Muscle of leg (tissue), 11 donors: ENCODE data around the gene SPOCK3. TPM values are rescaled to one million over a fixed set of nuclear protein-coding genes. Genes with fewer than 3 reads are reported as not detected.

Source experiments
- DNase-seq: peaks from one replicate; pipeline ENCODE4 v3.0.0; 2013
- H3K27ac ChIP-seq: one replicate; pipeline ENCODE4 v1.5.1; 2013; ENCODE audit warnings: mild to moderate bottlenecking, low read length, control low read depth
- H3K27me3 ChIP-seq: one replicate; pipeline ENCODE4 v1.6.1; 2013; ENCODE audit warnings: low read length; ENCODE audit not compliant: control insufficient read depth, insufficient read depth
- H3K36me3 ChIP-seq: one replicate; pipeline ENCODE4 v1.6.1; 2013; ENCODE audit warnings: low read length; ENCODE audit not compliant: control insufficient read depth, insufficient read depth
- H3K4me1 ChIP-seq: one replicate; pipeline ENCODE4 v1.6.1; 2013; ENCODE audit warnings: low read length; ENCODE audit not compliant: control insufficient read depth, insufficient read depth
- H3K4me3 ChIP-seq: one replicate; pipeline ENCODE4 v1.5.1; 2013; ENCODE audit warnings: low read length, control low read depth
- H3K9me3 ChIP-seq: replicated peaks from 2 replicates; pipeline ENCODE4 v1.6.1; 2013; ENCODE audit warnings: low read depth, low read length; ENCODE audit not compliant: control insufficient read depth
- WGBS: methylation state at CpG from one replicate; pipeline ENCODE4 v1.1.5; 2013; ENCODE audit warnings: missing lambda C conversion rate; ENCODE audit not compliant: insufficient coverage; 5-methylcytosine and 5-hydroxymethylcytosine counted together
- polyA plus RNA-seq, 8 donors: library from polyadenylated mRNA; unstranded; fragments of 120-200 nt; gene quantifications; one replicate each; pipeline versions ENCODE4 v1.2.1 to v1.2.3, GENCODE V29; 2013; ENCODE audit warnings: inconsistent platforms in 1 of 8, low replicate concordance in 1 of 8; ENCODE audit not compliant: insufficient read length in 8 of 8, insufficient read depth in 1 of 8
- total RNA-seq: library from RNA; stranded (reverse); fragments of 120-200 nt; gene quantifications from one replicate; pipeline ENCODE4 v1.2.4, GENCODE V29; 2013

Gene SPOCK3
- total and polyA plus RNA-seq, 9 donors: 0.69 to 1.8 (median 1.1) TPM

DNA sequence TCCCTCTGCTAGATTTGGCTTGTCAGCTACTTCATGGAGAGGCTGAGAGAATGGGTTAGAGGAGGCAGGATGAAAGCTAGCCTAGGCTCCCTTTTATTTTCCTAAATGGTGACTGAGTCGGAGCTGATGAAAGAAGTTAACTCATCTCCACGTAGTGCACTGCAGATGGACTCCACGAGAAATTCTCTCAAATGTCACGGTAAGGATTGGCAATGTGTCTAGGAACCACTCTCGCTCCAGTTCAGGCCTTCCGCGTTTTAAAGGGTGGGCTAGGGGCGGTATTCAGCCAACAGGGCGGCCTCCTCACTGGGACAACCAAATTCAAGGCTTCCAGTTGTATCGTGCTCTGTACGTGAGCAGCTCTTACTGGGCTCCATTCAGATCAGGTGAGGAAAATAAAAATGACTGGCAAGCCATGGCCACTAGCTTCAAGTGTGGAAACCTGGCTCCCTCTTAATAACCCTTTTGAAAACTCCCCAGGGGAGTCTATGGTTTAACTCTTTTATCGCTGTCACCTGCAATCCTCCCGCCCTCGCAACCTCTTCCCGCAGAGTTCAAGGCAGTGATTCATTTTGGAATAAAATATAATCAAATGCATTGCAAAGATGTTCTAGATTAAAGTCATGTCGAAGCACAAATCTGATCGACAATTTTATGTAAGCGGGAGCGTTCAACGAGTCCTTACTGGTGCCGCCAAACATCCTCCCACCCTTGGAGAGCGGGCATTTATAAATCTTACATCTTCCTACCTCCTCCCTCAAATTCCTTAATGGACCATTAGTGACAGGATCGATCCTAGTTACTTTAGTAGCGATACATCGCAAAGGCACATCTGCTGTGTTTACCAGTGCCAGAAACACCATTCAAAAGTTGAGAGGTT lies 1.2 kb downstream of the SPOCK3 start:
- 27% methylated on average over 9 of the region's 25 CpGs for WGBS
- no peaks in the 10 kb centered on the region for H3K9me3 ChIP-seq
- H3K36me3 ChIP-seq: no peaks in the 10 kb centered on the region
- H3K4me1 ChIP-seq: peaks cover 12% of the 10 kb centered on the region
- H3K27me3 ChIP-seq: peaks cover 20% of the 10 kb centered on the region
- peak overlapping the region; percentile 49 for H3K4me3 ChIP-seq
- H3K27ac ChIP-seq: no peak overlapping the region
- no peak for DNase-seq

DNA sequence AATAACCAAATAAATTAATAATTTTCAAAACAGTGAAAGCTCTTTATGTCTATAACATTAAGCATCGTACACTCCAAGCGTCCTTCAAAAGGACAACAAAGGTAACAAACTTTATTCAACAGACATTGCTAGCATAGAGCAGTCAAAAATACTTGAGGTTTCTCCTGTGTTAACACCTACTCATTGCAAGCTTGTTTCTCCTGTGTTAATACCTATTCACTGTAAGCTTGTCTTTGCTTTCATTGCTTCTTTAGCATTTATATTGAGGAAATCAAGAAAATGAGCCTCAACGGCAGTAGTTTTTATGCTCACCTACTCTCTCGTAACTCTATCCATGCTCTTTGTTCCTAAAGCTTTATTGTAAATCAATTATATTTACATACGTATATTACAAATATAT lies 3.5 kb downstream of the SPOCK3 start:
- H3K9me3 ChIP-seq: no peaks in the 10 kb centered on the region
- peaks cover 20% of the 10 kb centered on the region for H3K27me3 ChIP-seq
- no peak for DNase-seq
- no peak overlapping the region for H3K27ac ChIP-seq
- H3K36me3 ChIP-seq: no peaks in the 10 kb centered on the region
- peaks cover 12% of the 10 kb centered on the region for H3K4me1 ChIP-seq
- no peak overlapping the region for H3K4me3 ChIP-seq
- 100% methylated on average over 2 of the region's 5 CpGs for WGBS

DNA sequence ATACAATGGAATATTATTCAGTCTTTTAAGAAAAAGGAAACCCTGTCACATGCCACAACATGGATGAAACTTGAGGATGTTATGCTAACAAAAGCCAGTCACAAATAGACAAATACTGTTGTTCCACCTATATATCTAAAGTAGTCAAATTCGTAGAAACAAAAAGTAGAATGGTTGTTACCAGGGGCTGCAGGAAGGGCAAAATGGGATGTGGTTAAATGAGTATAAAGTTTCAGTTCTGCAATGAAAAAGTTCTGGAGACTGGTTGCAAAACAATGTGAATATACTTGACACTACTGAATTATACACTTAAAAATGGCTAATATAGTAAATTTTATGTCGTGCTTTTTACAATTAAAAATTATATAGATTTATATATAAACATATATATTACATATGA lies 12.2 kb downstream of the SPOCK3 start:
- DNase-seq: peak; percentile 39
- Histone ChIP-seq H3K4me3 (no peak overlapping the region), H3K27me3 (no peaks in the 10 kb centered on the region), H3K9me3 (no peaks in the 10 kb centered on the region), H3K36me3 (no peaks in the 10 kb centered on the region), H3K4me1 (no peaks in the 10 kb centered on the region), H3K27ac (no peak overlapping the region)
- no CpG with 5 or more reads among the region's 2 CpGs for WGBS

DNA sequence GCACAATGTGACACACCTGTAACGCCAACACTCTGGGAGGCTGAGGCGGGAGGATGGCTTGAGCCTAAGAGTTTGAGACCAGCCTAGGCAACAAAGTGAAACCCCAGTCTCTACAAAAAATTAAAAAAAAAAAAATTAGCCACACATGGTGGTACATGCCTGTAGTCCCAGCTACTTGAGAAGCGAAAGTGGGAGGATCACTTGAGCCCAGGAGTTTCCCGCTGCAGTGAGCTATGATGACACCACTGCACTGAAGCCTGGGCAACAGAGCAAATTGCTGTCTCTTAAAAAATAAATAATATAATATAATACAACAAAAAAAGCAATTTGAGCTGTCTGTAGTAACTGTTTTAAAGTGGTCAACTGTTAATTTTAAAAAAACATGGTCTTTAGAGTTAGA lies 13.2 kb downstream of the SPOCK3 start:
- Histone ChIP-seq H3K4me1 (no peaks in the 10 kb centered on the region), H3K27ac (no peak overlapping the region), H3K9me3 (no peaks in the 10 kb centered on the region), H3K36me3 (no peaks in the 10 kb centered on the region), H3K4me3 (no peak overlapping the region), H3K27me3 (no peaks in the 10 kb centered on the region)
- DNase-seq: no peak
- 100% methylated on average over 1 of the region's 4 CpGs for WGBS

DNA sequence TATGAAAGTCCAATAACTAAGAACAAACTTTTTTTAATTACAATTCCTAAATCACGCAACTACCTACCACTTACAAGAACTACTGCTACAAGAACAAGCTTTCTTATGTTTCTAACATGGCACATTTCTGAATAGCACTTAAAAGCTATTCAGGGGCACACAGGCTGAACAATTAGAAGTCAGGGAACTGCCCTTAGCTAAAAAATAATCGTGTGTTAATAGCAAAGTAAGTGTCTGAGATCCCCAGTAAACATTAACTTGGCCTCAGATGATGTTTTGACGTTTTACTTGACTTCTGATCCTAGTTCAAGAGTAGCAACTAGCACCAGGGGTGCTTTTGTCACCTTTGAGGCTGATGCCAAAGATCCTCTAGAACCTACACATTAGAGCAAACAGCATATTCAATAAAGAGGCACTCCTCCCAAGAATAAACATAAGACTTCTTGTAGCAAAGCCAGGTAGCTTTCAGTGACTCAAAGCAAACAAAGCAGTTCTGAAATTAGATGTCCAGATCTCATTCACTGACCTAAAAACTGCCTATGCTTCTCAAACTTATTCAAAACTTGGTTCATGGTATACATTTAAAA lies 16.2 kb downstream of the SPOCK3 start:
- Histone ChIP-seq H3K36me3 (no peaks in the 10 kb centered on the region), H3K27ac (no peak overlapping the region), H3K4me3 (no peak overlapping the region), H3K4me1 (no peaks in the 10 kb centered on the region), H3K9me3 (no peaks in the 10 kb centered on the region), H3K27me3 (no peaks in the 10 kb centered on the region)
- 57% methylated on average over 1 of the region's 3 CpGs for WGBS
- no peak for DNase-seq

DNA sequence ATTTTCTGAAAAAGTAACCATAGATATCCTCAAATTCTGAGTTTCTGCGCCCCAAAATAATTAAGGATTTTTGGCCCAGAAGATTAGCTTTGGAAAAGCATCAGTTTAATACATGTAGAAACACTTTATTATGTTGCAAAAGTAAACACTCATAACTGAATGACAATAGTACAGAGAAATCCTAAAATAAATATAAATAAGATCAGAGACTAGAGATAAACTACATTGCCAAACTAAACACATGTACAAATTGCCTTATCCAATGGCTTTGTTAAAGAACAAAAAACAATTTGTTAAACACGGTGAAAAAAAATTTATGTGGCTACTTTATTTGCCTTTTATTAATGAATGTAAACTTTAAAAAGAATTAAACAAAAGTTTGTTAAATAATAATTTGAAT lies 17.5 kb downstream of the SPOCK3 start:
- Histone ChIP-seq H3K4me3 (no peak overlapping the region), H3K9me3 (no peaks in the 10 kb centered on the region), H3K4me1 (no peaks in the 10 kb centered on the region), H3K27ac (no peak overlapping the region), H3K27me3 (no peaks in the 10 kb centered on the region), H3K36me3 (no peaks in the 10 kb centered on the region)
- WGBS: no CpG with 5 or more reads among the region's 2 CpGs
- DNase-seq: no peak

DNA sequence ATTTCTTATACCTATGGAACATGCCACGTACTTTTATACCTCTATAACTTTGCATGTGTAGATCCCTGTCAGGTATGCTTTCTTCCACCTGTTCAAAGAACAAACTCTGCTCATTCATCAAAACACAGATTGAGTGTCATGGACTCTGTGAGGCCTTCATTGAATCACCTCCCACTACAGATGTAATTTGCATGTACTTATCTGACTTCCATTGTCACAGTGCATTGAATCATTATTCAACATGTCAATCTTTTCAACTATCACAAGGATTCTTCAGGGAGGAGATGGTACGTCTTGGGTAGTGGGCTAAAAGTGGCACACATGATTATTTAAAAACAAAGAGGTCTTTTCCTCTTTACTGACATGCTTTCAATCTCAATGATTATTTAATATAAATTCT lies 24.1 kb downstream of the SPOCK3 start:
- Histone ChIP-seq H3K9me3 (no peaks in the 10 kb centered on the region), H3K4me3 (no peak overlapping the region), H3K4me1 (no peaks in the 10 kb centered on the region), H3K27ac (no peak overlapping the region), H3K36me3 (no peaks in the 10 kb centered on the region), H3K27me3 (no peaks in the 10 kb centered on the region)
- WGBS: no CpG with 5 or more reads among the region's 2 CpGs
- DNase-seq: no peak

DNA sequence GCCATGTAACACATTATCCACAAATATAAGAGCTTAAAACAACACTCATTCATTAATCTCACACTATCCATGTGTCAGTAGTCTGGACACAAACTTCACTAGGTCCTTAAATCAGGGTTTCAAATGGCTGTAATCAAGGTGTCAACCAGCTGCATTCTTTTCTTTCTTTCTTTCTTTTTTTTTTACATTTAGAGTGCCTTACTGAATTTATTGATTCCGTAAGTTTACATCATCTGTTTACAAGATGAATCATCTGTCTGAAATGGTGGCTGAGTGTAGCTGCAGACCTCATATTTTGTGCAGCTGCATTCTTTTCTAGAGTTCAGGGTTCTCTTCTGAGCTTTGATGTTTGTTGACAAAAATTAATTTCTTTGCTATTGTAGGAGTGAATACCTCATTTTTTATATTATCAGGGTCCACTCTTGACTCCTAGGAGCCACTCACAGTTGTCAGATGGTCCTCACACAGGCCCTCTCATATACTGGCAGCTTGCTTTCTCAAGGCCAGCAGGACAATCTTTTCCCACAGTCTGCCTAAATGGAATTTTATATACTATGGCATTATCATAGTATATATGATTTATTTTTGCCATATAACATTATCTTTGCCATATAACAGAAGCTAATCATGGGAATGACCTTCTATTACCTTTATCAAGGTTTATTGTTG lies 37.8 kb downstream of the SPOCK3 start:
- Histone ChIP-seq H3K9me3 (no peaks in the 10 kb centered on the region), H3K4me3 (no peak overlapping the region), H3K4me1 (no peaks in the 10 kb centered on the region), H3K36me3 (no peaks in the 10 kb centered on the region), H3K27ac (no peak overlapping the region), H3K27me3 (no peaks in the 10 kb centered on the region)
- no peak for DNase-seq
- no CpG with 5 or more reads among the region's 1 CpG for WGBS

DNA sequence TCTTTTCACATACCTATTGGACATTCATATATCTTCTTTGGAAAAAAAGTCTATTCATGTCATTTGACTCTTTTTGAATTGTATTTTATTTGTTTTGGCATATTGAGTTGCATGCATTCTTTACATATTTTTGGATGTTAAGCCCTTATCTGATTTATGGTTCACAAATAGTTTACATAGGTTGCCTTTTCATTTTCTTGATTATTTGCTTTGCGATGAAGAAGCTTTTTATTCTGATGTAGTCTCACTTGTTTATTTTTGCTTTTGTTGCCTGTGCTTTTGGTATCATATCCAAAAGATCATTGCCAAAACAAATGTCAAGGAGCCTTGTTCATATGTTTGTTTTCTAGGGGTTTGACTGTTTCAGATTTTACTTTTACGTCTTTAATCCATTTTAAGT lies 43.9 kb downstream of the SPOCK3 start:
- Histone ChIP-seq H3K9me3 (no peaks in the 10 kb centered on the region), H3K27me3 (no peaks in the 10 kb centered on the region), H3K27ac (no peak overlapping the region), H3K4me3 (no peak overlapping the region), H3K4me1 (no peaks in the 10 kb centered on the region), H3K36me3 (no peaks in the 10 kb centered on the region)
- WGBS: no CpG with 5 or more reads among the region's 2 CpGs
- DNase-seq: no peak

DNA sequence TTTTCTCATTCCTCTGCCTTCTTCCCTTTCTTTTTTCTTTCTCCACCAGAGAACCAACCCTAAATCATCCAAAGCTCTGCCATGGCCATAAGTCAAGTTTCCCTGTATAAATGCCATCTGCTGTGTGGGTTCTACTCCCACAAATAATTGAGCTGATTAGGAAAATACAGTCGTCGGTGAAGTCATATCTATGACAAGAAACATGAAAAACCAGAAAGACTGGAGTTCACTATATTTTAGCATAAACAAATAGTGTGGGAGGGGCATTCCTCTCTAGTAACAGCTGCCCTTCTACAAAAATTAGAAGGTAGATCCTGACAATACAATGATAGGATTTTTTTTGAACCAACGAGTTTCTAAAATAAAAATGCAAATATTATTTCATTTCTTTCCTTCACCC lies 48.8 kb downstream of the SPOCK3 start:
- no peak overlapping the region for H3K4me3 ChIP-seq
- H3K27ac ChIP-seq: no peak overlapping the region
- H3K27me3 ChIP-seq: no peaks in the 10 kb centered on the region
- DNase-seq: no peak
- WGBS: no CpG with 5 or more reads among the region's 3 CpGs
- H3K36me3 ChIP-seq: no peaks in the 10 kb centered on the region
- no peaks in the 10 kb centered on the region for H3K4me1 ChIP-seq
- H3K9me3 ChIP-seq: no peaks in the 10 kb centered on the region
